GM21619 (cell line): ENCODE results near the gene CELF2.

Experiments used
- ATAC-seq: cut with Tn5 transposase; IDR thresholded peaks from one replicate; pipeline ENCODE4 v1.9.1; 2021; ENCODE audit not compliant: unreplicated experiment

The CELF2 gene

GRCh38 chr10:11152801-11153200, 135.1 kb downstream of the CELF2 start:
- ATAC-seq, result no peak

GRCh38 chr10:11153245-11153644, 135.6 kb downstream of the CELF2 start:
- ATAC-seq, result no peak

GRCh38 chr10:11153766-11154165, 136.1 kb downstream of the CELF2 start:
- ATAC-seq, result no peak

- no peak for ATAC-seq
Observed at GRCh38 chr10:11154333-11154732, 136.7 kb downstream of the CELF2 start.

GRCh38 chr10:11154849-11155498, 137.3 kb downstream of the CELF2 start:
- ATAC-seq, result no peak

- ATAC-seq, result no peak
Observed at GRCh38 chr10:11156480-11156879, 138.8 kb downstream of the CELF2 start.

- ATAC-seq, result no peak
Observed at GRCh38 chr10:11157292-11158076, 139.8 kb downstream of the CELF2 start.

- ATAC-seq, result no peak
Observed at GRCh38 chr10:11158080-11158479, 140.4 kb downstream of the CELF2 start.

- no peak for ATAC-seq
Observed at GRCh38 chr10:11159543-11160215, 142.0 kb downstream of the CELF2 start.

- ATAC-seq, result no peak
Observed at GRCh38 chr10:11161096-11161495, 143.4 kb downstream of the CELF2 start.

GRCh38 chr10:11161910-11162309, 144.2 kb downstream of the CELF2 start:
- ATAC-seq, result no peak

GRCh38 chr10:11162828-11163599, 145.3 kb downstream of the CELF2 start:
- ATAC-seq, result peak; percentile 64

- ATAC-seq, result no peak
Observed at GRCh38 chr10:11163780-11164550, 146.3 kb downstream of the CELF2 start.

- ATAC-seq, result no peak
Observed at GRCh38 chr10:11164551-11164802, 146.8 kb downstream of the CELF2 start.

- ATAC-seq, result peak; percentile 21
Observed at GRCh38 chr10:11164803-11165590, 147.3 kb downstream of the CELF2 start.

- ATAC-seq, result peak; percentile 57
Observed at GRCh38 chr10:11165591-11166543, 148.2 kb downstream of the CELF2 start.

- no peak for ATAC-seq
Observed at GRCh38 chr10:11166550-11166949, 148.9 kb downstream of the CELF2 start.

- no peak for ATAC-seq
Observed at GRCh38 chr10:11167233-11167966, 149.7 kb downstream of the CELF2 start.
